Common myeloid progenitor, CD34-positive (primary cell): ENCODE results near the gene DLX1.
"Not testable (repeated sequence)": the region's sequence is repeated elsewhere in the genome, so short reads cannot be mapped to it uniquely, and the experiment has no call there.

Source experiments
- CTCF ChIA-PET: fragments of 350-600 bp; sonication (Branson Sonifier 250); formaldehyde crosslinking; loops from one replicate; lab custom pipeline; 2021; ENCODE audit warnings: antibody characterized with exemption; lab: Charles Lee
- POLR2A ChIA-PET: fragments of 350-600 bp; sonication (Branson Sonifier 250); formaldehyde crosslinking; loops from one replicate; lab custom pipeline; 2021; ENCODE audit warnings: antibody characterized with exemption; lab: Charles Lee
- DNase-seq, 3 donors: peaks; one replicate each; pipeline versions ENCODE4 v3.0.0 to v3.0.0-alpha.2; 2013
- H3K27ac ChIP-seq, 2 experiments: 1 replicate in 1 of 2; 2 replicates in 1 of 2; pipeline ENCODE4 v1.7.0; 2013; ENCODE audit warnings: inconsistent platforms in 2 of 2, low read length in 2 of 2, mild to moderate bottlenecking in 2 of 2, low read depth in 1 of 2, moderate library complexity in 1 of 2; ENCODE audit not compliant: severe bottlenecking in 2 of 2, insufficient read depth in 1 of 2, poor library complexity in 1 of 2
- H3K27me3 ChIP-seq, 5 experiments: replicated peaks in 2 of 5; 1 replicate in 3 of 5; 2 replicates in 2 of 5; pipeline versions ENCODE4 v1.6.1 to v1.7.0; 2013; ENCODE audit warnings: low read length in 4 of 5, mild to moderate bottlenecking in 2 of 5, moderate library complexity in 2 of 5, inconsistent platforms in 1 of 5; ENCODE audit not compliant: insufficient read depth in 5 of 5, control insufficient read depth in 4 of 5
- H3K36me3 ChIP-seq, 4 experiments: 1 replicate in 2 of 4; 2 replicates in 2 of 4; pipeline versions ENCODE4 v1.6.1 to v1.7.0; 2013; ENCODE audit warnings: low read length in 3 of 4, control low read depth in 1 of 4, mild to moderate bottlenecking in 1 of 4; ENCODE audit not compliant: control insufficient read depth in 4 of 4, insufficient read depth in 4 of 4
- H3K4me1 ChIP-seq, 4 experiments: 1 replicate in 3 of 4; 2 replicates in 1 of 4; pipeline versions ENCODE4 v1.6.1 to v1.7.1; 2013; ENCODE audit warnings: low read length in 3 of 4, mild to moderate bottlenecking in 3 of 4, control low read depth in 1 of 4, inconsistent platforms in 1 of 4, moderate library complexity in 1 of 4; ENCODE audit not compliant: control insufficient read depth in 4 of 4, insufficient read depth in 4 of 4; ENCODE audit errors: control extremely low read depth in 1 of 4
- H3K4me3 ChIP-seq, 7 experiments: 1 replicate in 4 of 7; 2 replicates in 3 of 7; pipeline versions ENCODE4 v1.5.1 to v1.7.0; 2013; ENCODE audit warnings: mild to moderate bottlenecking in 7 of 7, low read length in 6 of 7, moderate library complexity in 6 of 7, inconsistent platforms in 2 of 7, low read depth in 2 of 7, control low read depth in 1 of 7; ENCODE audit not compliant: insufficient read depth in 4 of 7, control insufficient read depth in 1 of 7; ENCODE audit errors: extremely low read depth in 1 of 7
- H3K9me3 ChIP-seq, 5 experiments: 1 replicate in 4 of 5; 2 replicates in 1 of 5; pipeline versions ENCODE4 v1.6.1 to v1.7.1; 2013; ENCODE audit warnings: low read length in 4 of 5, mild to moderate bottlenecking in 2 of 5, inconsistent platforms in 1 of 5, low read depth in 1 of 5, moderate library complexity in 1 of 5; ENCODE audit not compliant: control insufficient read depth in 4 of 5, insufficient read depth in 2 of 5; ENCODE audit errors: control extremely low read depth in 1 of 5
- WGBS: methylation state at CpG from one replicate; pipeline ENCODE4 v1.1.5; 2013; ENCODE audit not compliant: insufficient coverage; 5-methylcytosine and 5-hydroxymethylcytosine counted together

Gene DLX1

GRCh38 chr2:172063446-172063845 lies 21.9 kb upstream of the DLX1 start:
- no peak for DNase-seq
- Histone ChIP-seq H3K27me3 (no peaks in the 10 kb centered on the region), H3K4me1 (no peaks in the 10 kb centered on the region), H3K4me3 (no peak overlapping the region), H3K36me3 (peaks cover 0 to 8% (median 2%) of the 10 kb centered on the region in 4 experiments), H3K9me3 (no peaks in the 10 kb centered on the region), H3K27ac (no peak overlapping the region)
- POLR2A ChIA-PET, result no interaction called here
- WGBS, result 100% methylated on average over 4 of the region's 9 CpGs
- CTCF ChIA-PET, result interaction anchor here (0.6 to 3.0 kb wide), 4 partner anchors 10 to 15 kb away, joined by 3 to 8 read pairs (median 4); no protein-coding TSS in a partner anchor

- no peak overlapping the region for H3K4me3 ChIP-seq
- no peak for DNase-seq
- no peaks in the 10 kb centered on the region for H3K27me3 ChIP-seq
- H3K4me1 ChIP-seq, result no peaks in the 10 kb centered on the region
- CTCF ChIA-PET, result no interaction called here
- no peaks in the 10 kb centered on the region for H3K9me3 ChIP-seq
- WGBS, result 100% methylated on average over 2 of the region's 4 CpGs
- no peak overlapping the region for H3K27ac ChIP-seq
- H3K36me3 ChIP-seq, result peaks cover 0 to 11% (median 2%) of the 10 kb centered on the region in 4 experiments
- POLR2A ChIA-PET, result no interaction called here
These were observed 20.2 kb upstream of the DLX1 start for GRCh38 chr2:172065111-172065510.

GRCh38 chr2:172066394-172066886 lies 18.9 kb upstream of the DLX1 start:
- Histone ChIP-seq H3K4me3 (no peak overlapping the region), H3K9me3 (no peaks in the 10 kb centered on the region), H3K27me3 (no peaks in the 10 kb centered on the region), H3K27ac (no peak overlapping the region), H3K4me1 (no peaks in the 10 kb centered on the region), H3K36me3 (peaks cover 0 to 11% (median 2%) of the 10 kb centered on the region in 4 experiments)
- DNase-seq, result no peak
- ChIA-PET POLR2A (no interaction called here), CTCF (no interaction called here)
- WGBS, result 100% methylated on average over 4 of the region's 4 CpGs

- POLR2A ChIA-PET, CTCF ChIA-PET, H3K9me3 ChIP-seq, H3K4me1 ChIP-seq, H3K4me3 ChIP-seq, H3K27ac ChIP-seq, DNase-seq, H3K27me3 ChIP-seq: not testable (repeated sequence)
- no CpG with 5 or more reads among the region's 4 CpGs for WGBS
- H3K36me3 ChIP-seq, result peaks cover 0 to 11% (median 2%) of the 10 kb centered on the region in 4 experiments
These were observed 17.4 kb upstream of the DLX1 start for GRCh38 chr2:172067905-172068304.

- no peak overlapping the region for H3K27ac ChIP-seq
- CTCF ChIA-PET, result no interaction called here
- POLR2A ChIA-PET, result no interaction called here
These were observed 14.4 kb upstream of the DLX1 start for GRCh38 chr2:172070936-172071335.

GRCh38 chr2:172072303-172072702 lies 13.0 kb upstream of the DLX1 start:
- Histone ChIP-seq H3K4me1 (no peaks in the 10 kb centered on the region), H3K4me3 (no peak overlapping the region), H3K27ac (no peak overlapping the region), H3K27me3 (peaks cover 2 to 8% (median 5%) of the 10 kb centered on the region in 5 experiments), H3K9me3 (no peaks in the 10 kb centered on the region), H3K36me3 (peaks cover 0 to 2% (median 0%) of the 10 kb centered on the region in 4 experiments)
- CTCF ChIA-PET, result interaction anchor here (1.0 kb wide), 1 partner anchor 20 kb away, joined by 3 read pairs; no protein-coding TSS in a partner anchor
- POLR2A ChIA-PET, result interaction anchor here (0.5 kb wide), 1 partner anchor 35 kb away, joined by 4 read pairs; no protein-coding TSS in a partner anchor
- 100% methylated on average over 2 of the region's 3 CpGs for whole genome bisulfite sequencing
- no peak for DNase-seq

More at GRCh38 chr2:172070936-172071335, 14.4 kb upstream of the DLX1 start:
- no peaks in the 10 kb centered on the region for H3K4me1 ChIP-seq
- H3K9me3 ChIP-seq, result no peaks in the 10 kb centered on the region
- DNase-seq, result peak in 1 of 3 donors; percentile 9
- H3K36me3 ChIP-seq, result peaks cover 0 to 6% (median 0%) of the 10 kb centered on the region in 4 experiments
- WGBS, result 88% methylated on average over 1 of the region's 1 CpG
- no peak overlapping the region for H3K4me3 ChIP-seq
- H3K27me3 ChIP-seq, result peaks cover 0 to 8% (median 0%) of the 10 kb centered on the region in 5 experiments

GRCh38 chr2:172072706-172073105 lies 12.6 kb upstream of the DLX1 start:
- POLR2A ChIA-PET, result interaction anchor here (0.5 kb wide), 1 partner anchor 35 kb away, joined by 4 read pairs; no protein-coding TSS in a partner anchor

More at GRCh38 chr2:172072706-172073105, 12.6 kb upstream of the DLX1 start:
- peaks cover 0 to 2% (median 0%) of the 10 kb centered on the region in 4 experiments for H3K36me3 ChIP-seq
- no peak overlapping the region for H3K27ac ChIP-seq
- CTCF ChIA-PET, result interaction anchor here (1.0 to 1.6 kb wide), 2 partner anchors 10 to 20 kb away, joined by 3 to 8 read pairs; no protein-coding TSS in a partner anchor
- no peak overlapping the region for H3K4me3 ChIP-seq
- H3K27me3 ChIP-seq, result peaks cover 2 to 8% (median 5%) of the 10 kb centered on the region in 5 experiments
- 100% methylated on average over 1 of the region's 2 CpGs for WGBS
- H3K9me3 ChIP-seq, result no peaks in the 10 kb centered on the region
- no peak for DNase-seq
- H3K4me1 ChIP-seq, result no peaks in the 10 kb centered on the region
